Measurements from ENCODE around the gene ZNF831. TPM values are rescaled to one million over a fixed set of nuclear protein-coding genes. Genes with fewer than 3 reads are reported as not detected.

Gene ZNF831
- total RNA-seq (1 to 10 TPM; 4.0 to 4.8 TPM), polyA plus RNA-seq (ENCODE audit: insufficient read depth, low read depth, low replicate concordance) (0.99 TPM)
- long read RNA-seq, donor 1: 0 reads
- long read RNA-seq, donor 2: 0 reads

GRCh38 chr20:59163631-59164530 lies at the start of gene ZNF831:
Gene ZNF831, plus strand, starts transcription at chr20:59163821. Its CDS starts 27,199 bp downstream, at chr20:59191020.
- no peaks in the 10 kb centered on the region for H3K4me1 ChIP-seq
- no peak within 1 kb of the TSS for H3K4me3 ChIP-seq
- no peaks in the 10 kb centered on the region for H3K27me3 ChIP-seq
- intact Hi-C loops (cut with DNase I; ENCODE audit: low total_unique reads): no loop called here
- no peak for TF ChIP-seq POLR2A (IDR thresholded peaks at IDR 0.05)
- TF ChIP-seq, protein P1, sequence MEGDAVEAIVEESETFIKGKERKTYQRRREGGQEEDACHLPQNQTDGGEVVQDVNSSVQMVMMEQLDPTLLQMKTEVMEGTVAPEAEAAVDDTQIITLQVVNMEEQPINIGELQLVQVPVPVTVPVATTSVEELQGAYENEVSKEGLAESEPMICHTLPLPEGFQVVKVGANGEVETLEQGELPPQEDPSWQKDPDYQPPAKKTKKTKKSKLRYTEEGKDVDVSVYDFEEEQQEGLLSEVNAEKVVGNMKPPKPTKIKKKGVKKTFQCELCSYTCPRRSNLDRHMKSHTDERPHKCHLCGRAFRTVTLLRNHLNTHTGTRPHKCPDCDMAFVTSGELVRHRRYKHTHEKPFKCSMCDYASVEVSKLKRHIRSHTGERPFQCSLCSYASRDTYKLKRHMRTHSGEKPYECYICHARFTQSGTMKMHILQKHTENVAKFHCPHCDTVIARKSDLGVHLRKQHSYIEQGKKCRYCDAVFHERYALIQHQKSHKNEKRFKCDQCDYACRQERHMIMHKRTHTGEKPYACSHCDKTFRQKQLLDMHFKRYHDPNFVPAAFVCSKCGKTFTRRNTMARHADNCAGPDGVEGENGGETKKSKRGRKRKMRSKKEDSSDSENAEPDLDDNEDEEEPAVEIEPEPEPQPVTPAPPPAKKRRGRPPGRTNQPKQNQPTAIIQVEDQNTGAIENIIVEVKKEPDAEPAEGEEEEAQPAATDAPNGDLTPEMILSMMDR (IDR thresholded peaks at IDR 0.05): no peak
- no peaks in the 10 kb centered on the region for H3K9me3 ChIP-seq
- no peak within 1 kb of the TSS for H3K27ac ChIP-seq
- no peak for DNase-seq
- 84 to 87% methylated on average over 10 of the region's 10 CpGs for WGBS, 2 donors
- H3K36me3 ChIP-seq (ENCODE audit: low read depth, missing control alignments): no peaks in the 10 kb centered on the region

DNA sequence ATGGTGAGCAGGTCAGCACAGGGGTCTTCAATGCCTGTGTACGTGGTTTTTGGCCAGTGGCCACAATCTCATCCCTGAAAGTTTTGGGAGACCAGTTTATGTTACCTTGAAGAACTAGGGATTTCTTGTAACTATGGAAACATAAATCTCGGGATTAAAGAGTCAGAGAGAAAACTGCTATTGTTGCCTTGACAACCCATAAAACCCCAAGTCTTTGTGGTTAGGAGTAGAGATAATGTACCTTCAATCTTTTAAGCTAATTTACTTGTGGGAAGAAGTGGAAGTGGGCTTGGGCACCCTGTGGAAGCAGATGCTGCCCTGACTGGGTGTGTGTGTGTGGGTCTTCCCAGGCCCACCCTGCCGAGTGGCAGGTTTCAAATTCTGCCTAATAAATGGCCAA lies 46.1 kb upstream of the ZNF831 start:
- 72 to 81% methylated on average over 3 of the region's 3 CpGs for WGBS, 2 donors
- TF ChIP-seq, protein P1 (IDR thresholded peaks at IDR 0.05): no peak
- TF ChIP-seq POLR2A (IDR thresholded peaks at IDR 0.05): no peak
- Histone ChIP-seq H3K4me1 (no peaks in the 10 kb centered on the region), H3K4me3 (no peak overlapping the region), H3K27ac (no peak overlapping the region), H3K27me3 (no peaks in the 10 kb centered on the region), H3K36me3 (ENCODE audit: low read depth, missing control alignments) (no peaks in the 10 kb centered on the region), H3K9me3 (no peaks in the 10 kb centered on the region)
- no peak for DNase-seq
- intact Hi-C loops (cut with DNase I; ENCODE audit: low total_unique reads): no loop called here

GRCh38 chr20:59118855-59119254 lies 44.8 kb upstream of the ZNF831 start:
- H3K36me3 ChIP-seq (ENCODE audit: low read depth, missing control alignments): no peaks in the 10 kb centered on the region
- no peak for TF ChIP-seq POLR2A (IDR thresholded peaks at IDR 0.05)
- TF ChIP-seq, protein P1 (IDR thresholded peaks at IDR 0.05): no peak
- 90 to 93% methylated on average over 9 of the region's 9 CpGs for WGBS, 2 donors
- no peak overlapping the region for H3K27ac ChIP-seq
- no peaks in the 10 kb centered on the region for H3K4me1 ChIP-seq
- no peaks in the 10 kb centered on the region for H3K9me3 ChIP-seq
- H3K4me3 ChIP-seq: no peak overlapping the region
- H3K27me3 ChIP-seq: no peaks in the 10 kb centered on the region
- intact Hi-C loops (cut with DNase I; ENCODE audit: low total_unique reads): no loop called here
- no peak for DNase-seq

DNA sequence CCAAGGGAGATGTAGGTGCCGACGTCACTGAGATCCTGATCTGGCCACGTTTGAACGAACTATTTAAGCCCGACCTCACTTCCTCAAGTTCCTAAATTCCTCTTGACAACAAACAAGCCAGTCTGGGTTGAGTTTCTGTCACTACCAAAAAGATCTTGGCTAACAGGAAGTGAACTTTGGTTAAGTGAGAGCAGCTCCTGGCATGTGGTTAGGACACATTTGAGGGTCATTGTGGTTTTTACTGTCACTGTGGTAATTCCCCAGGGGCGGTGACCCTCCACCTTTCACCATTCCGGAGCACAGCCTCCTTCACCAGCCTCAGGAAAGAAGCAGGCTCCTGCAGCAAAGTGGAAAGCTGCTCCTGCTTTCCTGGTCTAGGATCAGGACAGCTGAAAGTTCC lies 43.1 kb upstream of the ZNF831 start:
- no peak for TF ChIP-seq POLR2A (IDR thresholded peaks at IDR 0.05)
- TF ChIP-seq, protein P1 (IDR thresholded peaks at IDR 0.05): no peak
- 67 to 81% methylated on average over 7 of the region's 7 CpGs for WGBS, 2 donors

More for the DNA sequence above, 43.1 kb upstream of the ZNF831 start:
- intact Hi-C loops (cut with DNase I; ENCODE audit: low total_unique reads): no loop called here
- H3K27ac ChIP-seq: no peak overlapping the region
- no peaks in the 10 kb centered on the region for H3K9me3 ChIP-seq
- H3K4me1 ChIP-seq: peaks cover 6% of the 10 kb centered on the region
- no peaks in the 10 kb centered on the region for H3K36me3 ChIP-seq (ENCODE audit: low read depth, missing control alignments)
- DNase-seq: no peak
- no peaks in the 10 kb centered on the region for H3K27me3 ChIP-seq
- H3K4me3 ChIP-seq: no peak overlapping the region
